GM19324 (cell line): ENCODE data around the gene EXT2.

ENCODE experiments used
- ATAC-seq: cut with Tn5 transposase; IDR thresholded peaks from one replicate; pipeline ENCODE4 v1.9.1; 2021; ENCODE audit warnings: mild to moderate bottlenecking, moderate library complexity; ENCODE audit not compliant: unreplicated experiment, low FRiP score

The EXT2 gene

GRCh38 chr11:44159848-44160721 lies 64.6 kb downstream of the EXT2 start:
- ATAC-seq: no peak

- ATAC-seq: no peak
These were observed 66.5 kb downstream of the EXT2 start for GRCh38 chr11:44162004-44162403.

- ATAC-seq: no peak
These were observed 67.2 kb downstream of the EXT2 start for GRCh38 chr11:44162662-44163061.

- ATAC-seq: no peak
These were observed 70.0 kb downstream of the EXT2 start for GRCh38 chr11:44165432-44165831.

- ATAC-seq: no peak
These were observed 71.6 kb downstream of the EXT2 start for GRCh38 chr11:44167046-44167445.

GRCh38 chr11:44171518-44171917 lies 76.0 kb downstream of the EXT2 start:
- no peak for ATAC-seq

- ATAC-seq: no peak
These were observed 77.5 kb downstream of the EXT2 start for GRCh38 chr11:44172966-44173365.

- no peak for ATAC-seq
These were observed 79.4 kb downstream of the EXT2 start for GRCh38 chr11:44174842-44175241.

- no peak for ATAC-seq
These were observed 81.2 kb downstream of the EXT2 start for GRCh38 chr11:44176546-44177213.

- no peak for ATAC-seq
These were observed 82.4 kb downstream of the EXT2 start for GRCh38 chr11:44177905-44178304.

GRCh38 chr11:44178381-44178780 lies 82.9 kb downstream of the EXT2 start:
- no peak for ATAC-seq

GRCh38 chr11:44179173-44179572 lies 83.7 kb downstream of the EXT2 start:
- no peak for ATAC-seq

GRCh38 chr11:44180107-44180506 lies 84.6 kb downstream of the EXT2 start:
- ATAC-seq: no peak

GRCh38 chr11:44185522-44185921 lies 90.0 kb downstream of the EXT2 start:
- no peak for ATAC-seq

GRCh38 chr11:44186321-44186930 lies 90.9 kb downstream of the EXT2 start:
- ATAC-seq: no peak

GRCh38 chr11:44188643-44189042 lies 93.2 kb downstream of the EXT2 start:
- no peak for ATAC-seq

GRCh38 chr11:44189986-44190882 lies 94.8 kb downstream of the EXT2 start:
- no peak for ATAC-seq

GRCh38 chr11:44190883-44191230 lies 95.4 kb downstream of the EXT2 start:
- ATAC-seq: no peak

- no peak for ATAC-seq
These were observed 96.0 kb downstream of the EXT2 start for GRCh38 chr11:44191322-44192016.

GRCh38 chr11:44192017-44192385 lies 96.5 kb downstream of the EXT2 start:
- no peak for ATAC-seq
